ENCODE data around the gene NSUN6. TPM values are rescaled to one million over a fixed set of nuclear protein-coding genes. Genes with fewer than 3 reads are reported as not detected.

Gene NSUN6
- total RNA-seq, 2 experiments from 2014 or later, result 23.2 to 27.2 TPM

DNA sequence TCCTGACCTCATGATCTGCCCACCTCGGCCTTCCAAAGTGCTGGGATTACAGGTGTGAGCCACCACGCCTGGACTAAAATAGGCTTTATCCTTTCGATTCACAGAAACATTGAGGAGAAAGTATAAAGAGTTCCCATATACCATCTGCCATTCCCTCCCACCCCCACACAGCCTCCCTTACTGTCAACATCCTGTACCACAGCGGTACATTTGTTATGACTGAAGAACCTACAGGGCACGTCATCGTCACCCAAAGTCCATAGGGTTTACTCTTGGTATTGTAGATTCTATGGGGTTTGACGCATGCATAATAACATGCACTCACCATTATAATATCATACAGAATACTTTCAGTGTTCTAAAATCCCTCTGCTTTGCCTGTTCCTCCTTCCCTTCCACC is 35.8 kb upstream of the NSUN6 start:
- Histone ChIP-seq H3K27ac (ENCODE audit: low read depth, low read length, poor library complexity, severe bottlenecking) (no peak overlapping the region), H3K36me3 (ENCODE audit: insufficient read depth, low read length) (no peaks in the 10 kb centered on the region), H3K4me1 (ENCODE audit: insufficient read depth, low read length, poor library complexity, severe bottlenecking) (no peaks in the 10 kb centered on the region), H3K9me2 (ENCODE audit: insufficient read depth, low read length) (no peaks in the 10 kb centered on the region), H3K4me2 (ENCODE audit: low read length) (no peak overlapping the region), H3K9me3 (ENCODE audit: low read length) (no peaks in the 10 kb centered on the region), H3K4me3 (ENCODE audit: low read depth, low read length, poor library complexity, severe bottlenecking) (no peak overlapping the region), H4K20me1 (ENCODE audit: insufficient read depth, low read length) (no peaks in the 10 kb centered on the region), H2AFZ (ENCODE audit: low read length) (no peak overlapping the region), H3K79me2 (ENCODE audit: insufficient read depth, low read depth, low read length) (no peaks in the 10 kb centered on the region)
- TF ChIP-seq, protein P1, sequence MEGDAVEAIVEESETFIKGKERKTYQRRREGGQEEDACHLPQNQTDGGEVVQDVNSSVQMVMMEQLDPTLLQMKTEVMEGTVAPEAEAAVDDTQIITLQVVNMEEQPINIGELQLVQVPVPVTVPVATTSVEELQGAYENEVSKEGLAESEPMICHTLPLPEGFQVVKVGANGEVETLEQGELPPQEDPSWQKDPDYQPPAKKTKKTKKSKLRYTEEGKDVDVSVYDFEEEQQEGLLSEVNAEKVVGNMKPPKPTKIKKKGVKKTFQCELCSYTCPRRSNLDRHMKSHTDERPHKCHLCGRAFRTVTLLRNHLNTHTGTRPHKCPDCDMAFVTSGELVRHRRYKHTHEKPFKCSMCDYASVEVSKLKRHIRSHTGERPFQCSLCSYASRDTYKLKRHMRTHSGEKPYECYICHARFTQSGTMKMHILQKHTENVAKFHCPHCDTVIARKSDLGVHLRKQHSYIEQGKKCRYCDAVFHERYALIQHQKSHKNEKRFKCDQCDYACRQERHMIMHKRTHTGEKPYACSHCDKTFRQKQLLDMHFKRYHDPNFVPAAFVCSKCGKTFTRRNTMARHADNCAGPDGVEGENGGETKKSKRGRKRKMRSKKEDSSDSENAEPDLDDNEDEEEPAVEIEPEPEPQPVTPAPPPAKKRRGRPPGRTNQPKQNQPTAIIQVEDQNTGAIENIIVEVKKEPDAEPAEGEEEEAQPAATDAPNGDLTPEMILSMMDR (conservative IDR thresholded peaks at IDR 0.05; ENCODE audit: low read length), result no peak
- no peak for TF ChIP-seq EZH2phosphoT487 (IDR thresholded peaks at IDR 0.05; ENCODE audit: borderline replicate concordance, low read depth, low read length)
- BruUV-seq (replicated peaks), result no TSS peak
- DNase-seq (ENCODE audit: low spot score), result no peak
- CTCF ChIA-PET (ENCODE audit: unreplicated experiment), result no interaction called here
- intact Hi-C loops (cut with micrococcal nuclease; ENCODE audit: unreplicated experiment), result no loop called here
- POLR2A ChIA-PET, result interaction anchor here (0.7 kb wide), 1 partner anchor 1466 kb away, joined by 3 read pairs; no protein-coding TSS in a partner anchor

DNA sequence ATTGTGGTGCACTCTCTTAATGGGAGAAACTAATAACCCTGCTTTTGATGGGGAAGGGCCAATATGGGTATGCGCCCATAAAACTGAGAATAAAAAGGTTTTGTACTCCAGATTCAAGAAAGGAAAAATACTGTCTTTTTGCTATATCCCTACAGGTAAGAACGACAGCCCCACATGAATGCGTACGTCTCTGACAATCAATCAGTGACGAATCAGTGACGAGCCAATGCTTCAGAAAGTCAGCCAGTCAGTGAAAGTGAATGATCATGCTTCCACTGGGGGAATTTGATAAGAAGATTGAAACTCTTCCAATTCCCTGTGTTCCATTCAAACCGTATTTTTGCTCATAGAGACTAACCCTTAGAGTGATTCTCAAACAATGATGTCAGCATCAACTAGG is 34.2 kb upstream of the NSUN6 start:
- ChIA-PET POLR2A (no interaction called here), CTCF (ENCODE audit: unreplicated experiment) (no interaction called here)
- H3K4me2 ChIP-seq (ENCODE audit: low read length), result no peak overlapping the region
- BruUV-seq (replicated peaks), result no TSS peak
- H3K79me2 ChIP-seq (ENCODE audit: insufficient read depth, low read depth, low read length), result no peaks in the 10 kb centered on the region
- H3K9me3 ChIP-seq (ENCODE audit: low read length), result no peaks in the 10 kb centered on the region
- DNase-seq (ENCODE audit: low spot score), result no peak
- no peaks in the 10 kb centered on the region for H3K4me1 ChIP-seq (ENCODE audit: insufficient read depth, low read length, poor library complexity, severe bottlenecking)
- TF ChIP-seq EZH2phosphoT487 (IDR thresholded peaks at IDR 0.05; ENCODE audit: borderline replicate concordance, low read depth, low read length), result no peak
- TF ChIP-seq, protein P1 (conservative IDR thresholded peaks at IDR 0.05; ENCODE audit: low read length), result no peak
- intact Hi-C loops (cut with micrococcal nuclease; ENCODE audit: unreplicated experiment), result no loop called here
- peaks cover 10% of the 10 kb centered on the region; the same call in 1 of the 2 replicates for H3K36me3 ChIP-seq (ENCODE audit: insufficient read depth, low read length)
- H3K27ac ChIP-seq (ENCODE audit: low read depth, low read length, poor library complexity, severe bottlenecking), result no peak overlapping the region
- H3K9me2 ChIP-seq (ENCODE audit: insufficient read depth, low read length), result no peaks in the 10 kb centered on the region
- no peaks in the 10 kb centered on the region; the same call in 1 of the 2 replicates for H4K20me1 ChIP-seq (ENCODE audit: insufficient read depth, low read length)
- H3K4me3 ChIP-seq (ENCODE audit: low read depth, low read length, poor library complexity, severe bottlenecking), result no peak overlapping the region
- no peak overlapping the region for H2AFZ ChIP-seq (ENCODE audit: low read length)

DNA sequence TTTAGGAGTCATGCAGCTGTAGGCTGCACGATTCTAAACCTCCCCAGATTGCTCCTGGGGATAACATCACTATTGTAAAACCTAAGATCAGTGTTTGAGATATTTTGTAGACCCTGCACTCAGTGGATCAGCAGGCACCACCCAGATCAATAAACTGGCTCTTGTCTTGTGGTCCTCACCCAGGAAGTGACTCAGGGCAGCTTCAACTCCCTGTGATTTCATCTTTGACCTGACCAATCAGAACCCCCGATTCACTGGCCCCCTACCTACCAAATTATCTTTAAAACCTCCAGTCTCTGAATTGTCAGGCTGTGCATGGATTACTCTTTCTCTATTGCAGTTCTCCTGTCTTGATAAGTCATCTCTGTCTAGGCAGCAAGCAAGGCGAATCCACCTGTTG is 33.6 kb upstream of the NSUN6 start:
- CTCF ChIA-PET (ENCODE audit: unreplicated experiment), result no interaction called here
- Histone ChIP-seq H3K36me3 (ENCODE audit: insufficient read depth, low read length) (peaks cover 13% of the 10 kb centered on the region; the same call in 1 of the 2 replicates), H3K9me3 (ENCODE audit: low read length) (no peaks in the 10 kb centered on the region), H3K27ac (ENCODE audit: low read depth, low read length, poor library complexity, severe bottlenecking) (no peak overlapping the region), H3K4me1 (ENCODE audit: insufficient read depth, low read length, poor library complexity, severe bottlenecking) (no peaks in the 10 kb centered on the region), H4K20me1 (ENCODE audit: insufficient read depth, low read length) (no peaks in the 10 kb centered on the region; the same call in 1 of the 2 replicates), H3K4me2 (ENCODE audit: low read length) (no peak overlapping the region), H3K9me2 (ENCODE audit: insufficient read depth, low read length) (no peaks in the 10 kb centered on the region), H3K4me3 (ENCODE audit: low read depth, low read length, poor library complexity, severe bottlenecking) (no peak overlapping the region), H3K79me2 (ENCODE audit: insufficient read depth, low read depth, low read length) (no peaks in the 10 kb centered on the region), H2AFZ (ENCODE audit: low read length) (no peak overlapping the region)
- no peak for DNase-seq (ENCODE audit: low spot score)
- BruUV-seq (replicated peaks), result no TSS peak
- TF ChIP-seq, protein P1 (conservative IDR thresholded peaks at IDR 0.05; ENCODE audit: low read length), result no peak
- TF ChIP-seq EZH2phosphoT487 (IDR thresholded peaks at IDR 0.05; ENCODE audit: borderline replicate concordance, low read depth, low read length), result no peak
- POLR2A ChIA-PET, result interaction anchor here (0.9 kb wide), 1 partner anchor 13 kb away, joined by 3 read pairs; no protein-coding TSS in a partner anchor
- intact Hi-C loops (cut with micrococcal nuclease; ENCODE audit: unreplicated experiment), result no loop called here

Data from OCI-LY7 (cell line).